GM12801 (cell line): ENCODE measurements around the gene EXOC3L1.

Experiments used
- CTCF ChIP-seq: IDR thresholded peaks from one replicate; pipeline ENCODE4 v1.5.1; 2011; ENCODE audit warnings: control low read depth; ENCODE audit not compliant: insufficient read length; ENCODE audit errors: extremely low read depth

Gene EXOC3L1

GRCh38 chr16:67182288-67182687 lies 7.6 kb downstream of the EXOC3L1 start:
- TF ChIP-seq CTCF: no peak

- no peak for TF ChIP-seq CTCF
Observed at GRCh38 chr16:67181346-67181745, 8.6 kb downstream of the EXOC3L1 start.

GRCh38 chr16:67180166-67180565 lies 9.8 kb downstream of the EXOC3L1 start:
- TF ChIP-seq CTCF: no peak

- no peak for TF ChIP-seq CTCF
Observed at GRCh38 chr16:67179421-67180080, 10.4 kb downstream of the EXOC3L1 start.

- TF ChIP-seq CTCF: no peak
Observed at GRCh38 chr16:67177743-67178699, 11.9 kb downstream of the EXOC3L1 start.

- TF ChIP-seq CTCF: no peak
Observed at GRCh38 chr16:67176662-67177061, 13.3 kb downstream of the EXOC3L1 start.

- no peak for TF ChIP-seq CTCF
Observed at GRCh38 chr16:67174706-67175231, 15.2 kb downstream of the EXOC3L1 start.
